Nephron (organoid): Measurements from ENCODE around the gene KCNC2.
"Not testable (repeated sequence)": the region's sequence is repeated elsewhere in the genome, so short reads cannot be mapped to it uniquely, and the experiment has no call there.

Experiments used
- H3K27ac Mint-ChIP-seq, 3 experiments: 2 replicates each; pipeline ENCODE4 v1.8.0; 2020; ENCODE audit warnings: mixed read lengths in 3 of 3, mild to moderate bottlenecking in 2 of 3, moderate library complexity in 1 of 3
- H3K27me3 Mint-ChIP-seq: 2 replicates; pipeline ENCODE4 v1.8.0; 2021; ENCODE audit warnings: low read depth, mild to moderate bottlenecking, moderate library complexity, mixed read lengths
- H3K36me3 Mint-ChIP-seq: 2 replicates; pipeline ENCODE4 v1.8.0; 2020; ENCODE audit warnings: low read depth, mixed read lengths
- H3K4me1 Mint-ChIP-seq: 2 replicates; pipeline ENCODE4 v1.8.0; 2020; ENCODE audit warnings: mixed read lengths
- H3K4me3 Mint-ChIP-seq, 3 experiments: 2 replicates each; pipeline ENCODE4 v1.8.0; 2020; ENCODE audit warnings: mild to moderate bottlenecking in 3 of 3, mixed read lengths in 3 of 3, moderate library complexity in 2 of 3
- H3K9me3 Mint-ChIP-seq: 2 replicates; pipeline ENCODE4 v1.8.0; 2020; ENCODE audit warnings: mixed read lengths
- CTCF ChIP-seq, 3 experiments: fragments of 200-600 bp; sonication (generic); IDR thresholded peaks; one replicate each; pipeline ENCODE4 v1.5.0; 2021; ENCODE audit warnings: antibody characterized with exemption in 3 of 3; ENCODE audit not compliant: unreplicated experiment in 3 of 3

Gene KCNC2

GRCh38 chr12:75196865-75197264 lies 12.8 kb downstream of the KCNC2 start:
- Mint-ChIP-seq H3K4me3 (no peak overlapping the region), H3K4me1 (no peaks in the 10 kb centered on the region), H3K27ac (no peak overlapping the region), H3K27me3 (no peaks in the 10 kb centered on the region), H3K9me3 (no peaks in the 10 kb centered on the region), H3K36me3 (no peaks in the 10 kb centered on the region)
- TF ChIP-seq CTCF (IDR thresholded peaks at IDR 0.05; ENCODE audit: unreplicated experiment in 3 of 3): no peak

- Mint-ChIP-seq H3K27ac (no peak overlapping the region), H3K36me3 (no peaks in the 10 kb centered on the region)
- no peak for TF ChIP-seq CTCF (IDR thresholded peaks at IDR 0.05; ENCODE audit: unreplicated experiment in 3 of 3)
Observed at GRCh38 chr12:75196408-75196807, 13.2 kb downstream of the KCNC2 start.

GRCh38 chr12:75194250-75194649 lies 15.4 kb downstream of the KCNC2 start:
- TF ChIP-seq CTCF (IDR thresholded peaks at IDR 0.05; ENCODE audit: unreplicated experiment in 3 of 3): no peak
- Mint-ChIP-seq H3K4me1 (no peaks in the 10 kb centered on the region), H3K36me3 (no peaks in the 10 kb centered on the region), H3K27ac (no peak overlapping the region), H3K4me3 (no peak overlapping the region), H3K27me3 (no peaks in the 10 kb centered on the region), H3K9me3 (no peaks in the 10 kb centered on the region)

More at GRCh38 chr12:75196408-75196807, 13.2 kb downstream of the KCNC2 start:
- Mint-ChIP-seq H3K9me3 (no peaks in the 10 kb centered on the region), H3K4me1 (no peaks in the 10 kb centered on the region), H3K27me3 (no peaks in the 10 kb centered on the region), H3K4me3 (no peak overlapping the region)

DNA sequence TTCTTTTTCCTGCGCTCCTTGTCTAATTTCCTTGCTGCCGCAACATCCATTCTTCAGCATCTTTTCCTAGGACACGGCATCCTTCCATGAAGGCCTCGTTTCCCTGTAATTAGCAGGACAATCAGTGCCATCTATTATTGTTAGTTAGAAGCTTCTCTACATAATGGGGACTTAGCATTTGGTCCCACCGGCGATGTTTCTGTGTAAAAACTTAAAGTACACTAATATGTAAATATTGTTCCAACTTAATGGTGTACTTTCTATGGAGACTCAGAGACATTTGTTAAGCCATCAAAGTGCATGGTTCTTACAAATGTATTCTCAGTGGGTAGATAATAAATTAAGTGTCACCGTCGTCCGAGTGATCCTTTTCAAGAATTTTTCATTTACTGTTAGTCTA lies 17.4 kb downstream of the KCNC2 start:
- no peaks in the 10 kb centered on the region for H3K4me1 Mint-ChIP-seq
- H3K27me3 Mint-ChIP-seq: no peaks in the 10 kb centered on the region
- H3K4me3 Mint-ChIP-seq: no peak overlapping the region
- H3K9me3 Mint-ChIP-seq: no peaks in the 10 kb centered on the region
- no peak for TF ChIP-seq CTCF (IDR thresholded peaks at IDR 0.05; ENCODE audit: unreplicated experiment in 3 of 3)
- no peaks in the 10 kb centered on the region for H3K36me3 Mint-ChIP-seq
- H3K27ac Mint-ChIP-seq: no peak overlapping the region

DNA sequence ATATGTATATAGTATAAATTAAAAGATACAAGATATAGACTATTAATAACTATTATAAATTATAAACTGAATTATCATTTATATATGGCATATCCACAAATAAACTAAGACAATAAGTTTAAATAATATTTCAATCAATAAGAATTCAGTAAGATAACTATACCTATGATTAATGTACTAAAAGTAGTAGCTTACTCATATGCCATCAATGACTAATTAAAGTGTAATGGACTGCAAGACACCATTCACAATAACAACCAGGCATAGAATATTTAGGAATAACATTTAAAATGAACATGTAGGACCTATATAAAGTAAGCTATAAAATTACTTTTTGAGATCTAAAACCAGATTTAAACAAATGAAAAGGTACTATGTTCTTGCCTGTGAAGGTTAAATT lies 18.8 kb downstream of the KCNC2 start:
- H3K9me3 Mint-ChIP-seq: no peaks in the 10 kb centered on the region
- no peak overlapping the region for H3K4me3 Mint-ChIP-seq

DNA sequence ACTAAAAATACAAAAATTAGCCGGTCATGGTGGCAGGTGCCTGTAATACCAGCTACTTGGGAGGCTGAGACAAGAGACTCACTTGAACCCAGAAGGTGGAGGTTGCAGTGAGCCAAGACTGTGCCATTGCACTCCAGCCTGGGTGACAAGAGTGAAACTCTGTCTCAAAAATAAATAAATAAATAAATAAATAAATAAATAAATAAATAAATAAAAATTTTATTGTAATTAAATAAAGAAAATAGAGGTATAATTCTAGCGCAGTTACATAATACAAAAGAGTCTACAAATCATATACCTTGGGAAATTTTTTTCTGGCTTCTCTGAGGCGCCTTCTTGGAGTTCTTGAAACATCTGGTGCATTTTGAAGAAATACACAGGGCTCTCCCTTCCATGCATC lies 23.8 kb downstream of the KCNC2 start:
- not testable (repeated sequence) for H3K27ac Mint-ChIP-seq

More for the DNA sequence above, 18.8 kb downstream of the KCNC2 start:
- H3K36me3 Mint-ChIP-seq: no peaks in the 10 kb centered on the region
- H3K27ac Mint-ChIP-seq: no peak overlapping the region
- no peaks in the 10 kb centered on the region for H3K4me1 Mint-ChIP-seq
- H3K27me3 Mint-ChIP-seq: no peaks in the 10 kb centered on the region
- no peak for TF ChIP-seq CTCF (IDR thresholded peaks at IDR 0.05; ENCODE audit: unreplicated experiment in 3 of 3)

More for the DNA sequence above, 23.8 kb downstream of the KCNC2 start:
- not testable (repeated sequence) for H3K9me3 Mint-ChIP-seq, H3K4me1 Mint-ChIP-seq, H3K36me3 Mint-ChIP-seq, H3K27me3 Mint-ChIP-seq, H3K4me3 Mint-ChIP-seq
